WTC11 (cell line): ENCODE measurements around the gene TTL. TPM values are rescaled to one million over a fixed set of nuclear protein-coding genes. Genes with fewer than 3 reads are reported as not detected.

ENCODE experiments used
- ATAC-seq: fragments of 200-7000 bp; cut with Tn5 transposase; 2 replicates; pipeline ENCODE4 v1.10.0; 2021; ENCODE audit warnings: mild to moderate bottlenecking, moderate library complexity
- CTCF ChIA-PET: fragments of 300-600 bp; sonication (Branson Sonifier 250); formaldehyde crosslinking; loops from one replicate; lab custom pipeline; 2021; ENCODE audit warnings: antibody characterized with exemption; lab: Charles Lee
- POLR2A ChIA-PET: fragments of 350-600 bp; sonication (Branson Sonifier 250); formaldehyde crosslinking; loops from one replicate; lab custom pipeline; 2021; ENCODE audit warnings: antibody characterized with exemption; lab: Charles Lee
- DNase-seq: peaks from one replicate; pipeline ENCODE4 v3.0.0; 2021; ENCODE audit warnings: low spot score
- H3K27ac Mint-ChIP-seq: 2 replicates; pipeline ENCODE4 v1.8.0; 2021; ENCODE audit warnings: mixed read lengths
- H3K27me3 Mint-ChIP-seq: 2 replicates; pipeline ENCODE4 v1.8.0; 2021; ENCODE audit warnings: low read depth, mild to moderate bottlenecking, moderate library complexity, mixed read lengths
- H3K36me3 Mint-ChIP-seq: 2 replicates; pipeline ENCODE4 v1.8.0; 2021; ENCODE audit warnings: mixed read lengths
- H3K4me1 Mint-ChIP-seq: 2 replicates; pipeline ENCODE4 v1.8.0; 2022; ENCODE audit warnings: mixed read lengths
- H3K4me3 Mint-ChIP-seq: 2 replicates; pipeline ENCODE4 v1.8.0; 2021; ENCODE audit warnings: mild to moderate bottlenecking, moderate library complexity, mixed read lengths
- H3K9me3 Mint-ChIP-seq: 2 replicates; pipeline ENCODE4 v1.8.0; 2021; ENCODE audit warnings: mixed read lengths
- CREB1 ChIP-seq: sonication (generic); formaldehyde crosslinking; IDR thresholded peaks from 2 replicates; pipeline ENCODE4 v1.8.0; 2023; ENCODE audit warnings: mild to moderate bottlenecking, missing genetic modification reagents
- E2F5 ChIP-seq: sonication (generic); formaldehyde crosslinking; IDR thresholded peaks from 2 replicates; pipeline ENCODE4 v1.8.1; 2022; ENCODE audit warnings: mild to moderate bottlenecking, moderate library complexity, missing genetic modification reagents
- FOXJ3 ChIP-seq: sonication (generic); formaldehyde crosslinking; IDR thresholded peaks from 2 replicates; pipeline ENCODE4 v1.9.0; 2021; ENCODE audit warnings: missing genetic modification reagents, mild to moderate bottlenecking, borderline replicate concordance
- FOXK1 ChIP-seq: sonication (generic); formaldehyde crosslinking; IDR thresholded peaks from 2 replicates; pipeline ENCODE4 v1.8.0; 2022; ENCODE audit warnings: mild to moderate bottlenecking, moderate library complexity, missing genetic modification reagents
- PRDM15 ChIP-seq: sonication (generic); formaldehyde crosslinking; IDR thresholded peaks from 2 replicates; pipeline ENCODE4 v1.8.0; 2022; ENCODE audit warnings: missing genetic modification reagents
- SOX15 ChIP-seq: fragments of 250-450 bp; sonication (Bioruptor Pico); IDR thresholded peaks from 2 replicates; pipeline ENCODE4 v1.9.0; 2021; ENCODE audit warnings: mild to moderate bottlenecking
- SP1 ChIP-seq: sonication (generic); formaldehyde crosslinking; conservative IDR thresholded peaks from 2 replicates; pipeline ENCODE4 v1.8.1; 2022; ENCODE audit warnings: missing genetic modification reagents
- TCF7 ChIP-seq: sonication (generic); formaldehyde crosslinking; IDR thresholded peaks from 2 replicates; pipeline ENCODE4 v1.8.0; 2022; ENCODE audit warnings: mild to moderate bottlenecking, low read depth, missing genetic modification reagents, moderate library complexity
- TEAD4 ChIP-seq: sonication (generic); formaldehyde crosslinking; IDR thresholded peaks from 2 replicates; pipeline ENCODE4 v1.8.0; 2022; ENCODE audit warnings: mild to moderate bottlenecking, missing genetic modification reagents
- USF1 ChIP-seq: sonication (generic); formaldehyde crosslinking; IDR thresholded peaks from 2 replicates; pipeline ENCODE4 v1.8.0; 2022; ENCODE audit warnings: mild to moderate bottlenecking, missing genetic modification reagents
- ZBTB21 ChIP-seq: sonication (generic); formaldehyde crosslinking; IDR thresholded peaks from 2 replicates; pipeline ENCODE4 v1.8.1; 2023; ENCODE audit warnings: mild to moderate bottlenecking, missing genetic modification reagents, borderline replicate concordance
- ZMAT4 ChIP-seq: fragments of 250-450 bp; sonication (Bioruptor Pico); IDR thresholded peaks from 2 replicates; pipeline ENCODE4 v1.9.0; 2021; ENCODE audit warnings: mild to moderate bottlenecking
- ZNF121 ChIP-seq: sonication (generic); formaldehyde crosslinking; IDR thresholded peaks from 2 replicates; pipeline ENCODE4 v1.8.0; 2023; ENCODE audit warnings: missing genetic modification reagents
- ZNF138 ChIP-seq: sonication (generic); formaldehyde crosslinking; conservative IDR thresholded peaks from 2 replicates; pipeline ENCODE4 v1.8.1; 2022; ENCODE audit warnings: mild to moderate bottlenecking, moderate library complexity, missing genetic modification reagents
- ZNF219 ChIP-seq: sonication (generic); formaldehyde crosslinking; IDR thresholded peaks from 2 replicates; pipeline ENCODE4 v1.8.0; 2023; ENCODE audit warnings: missing genetic modification reagents, mild to moderate bottlenecking, borderline replicate concordance
- ZNF232 ChIP-seq: sonication (generic); formaldehyde crosslinking; IDR thresholded peaks from 2 replicates; pipeline ENCODE4 v1.8.0; 2022; ENCODE audit warnings: mild to moderate bottlenecking, missing genetic modification reagents
- ZNF263 ChIP-seq: sonication (generic); formaldehyde crosslinking; IDR thresholded peaks from 2 replicates; pipeline ENCODE4 v1.8.1; 2022; ENCODE audit warnings: low read depth, mild to moderate bottlenecking, moderate library complexity, missing genetic modification reagents
- ZNF416 ChIP-seq: fragments of 250-450 bp; sonication (Bioruptor Pico); IDR thresholded peaks from 2 replicates; pipeline ENCODE4 v1.9.0; 2021; ENCODE audit warnings: mild to moderate bottlenecking, inconsistent platforms
- total RNA-seq: library from RNA; stranded (reverse); gene quantifications from 3 replicates; pipeline ENCODE4 v1.2.3, GENCODE V29; 2021

TTL gene
- total RNA-seq, 1 experiment from 2014 or later, result 44.2 TPM

GRCh38 chr2:112572005-112572404, 90.0 kb downstream of the TTL start:
- Mint-ChIP-seq H3K27me3 (no peaks in the 10 kb centered on the region), H3K4me3 (no peak overlapping the region), H3K4me1 (no peaks in the 10 kb centered on the region), H3K36me3 (peaks cover 83% of the 10 kb centered on the region), H3K27ac (no peak overlapping the region), H3K9me3 (no peaks in the 10 kb centered on the region)
- ATAC-seq, result no peak
- ChIA-PET POLR2A (no interaction called here), CTCF (no interaction called here)
- no peak for TF ChIP-seq CREB1 (CRISPR knock-in tag)
- no peak for TF ChIP-seq FOXJ3 (CRISPR knock-in tag)
- no peak for TF ChIP-seq ZNF138
- no peak for TF ChIP-seq TEAD4
- TF ChIP-seq ZBTB21 (CRISPR knock-in tag), result no peak
- no peak for TF ChIP-seq PRDM15 (CRISPR knock-in tag)
- no peak for TF ChIP-seq SP1 (CRISPR knock-in tag)
- no peak for TF ChIP-seq ZMAT4 (CRISPR knock-in tag)
- TF ChIP-seq ZNF219 (CRISPR knock-in tag), result no peak
- no peak for TF ChIP-seq FOXK1 (CRISPR knock-in tag)
- DNase-seq, result no peak

GRCh38 chr2:112577756-112578155, 95.8 kb downstream of the TTL start:
- peak; percentile 57; the same call in 1 of the 2 replicates for ATAC-seq
- no peak overlapping the region for H3K27ac Mint-ChIP-seq
- DNase-seq, result no peak
- POLR2A ChIA-PET, result interaction anchor here (0.6 to 0.8 kb wide), 4 partner anchors 20 to 384 kb away, joined by 6 to 9 read pairs (median 8); no protein-coding TSS in a partner anchor
- TF ChIP-seq E2F5 (CRISPR knock-in tag), result no peak
- no peak for TF ChIP-seq ZNF232 (CRISPR knock-in tag)
- CTCF ChIA-PET, result interaction anchor here (0.6 to 0.8 kb wide), 5 partner anchors 30 to 494 kb away, joined by 3 to 6 read pairs (median 4); no protein-coding TSS in a partner anchor
- H3K27me3 Mint-ChIP-seq, result no peaks in the 10 kb centered on the region
- H3K9me3 Mint-ChIP-seq, result no peaks in the 10 kb centered on the region
- H3K36me3 Mint-ChIP-seq, result peaks cover 34% of the 10 kb centered on the region
- no peak overlapping the region for H3K4me3 Mint-ChIP-seq
- H3K4me1 Mint-ChIP-seq, result no peaks in the 10 kb centered on the region

- Mint-ChIP-seq H3K36me3 (peaks cover 23% of the 10 kb centered on the region), H3K4me3 (no peak overlapping the region), H3K9me3 (no peaks in the 10 kb centered on the region), H3K27ac (no peak overlapping the region), H3K27me3 (no peaks in the 10 kb centered on the region), H3K4me1 (peaks cover 5% of the 10 kb centered on the region)
- DNase-seq, result no peak
- CTCF ChIA-PET, result no interaction called here
- POLR2A ChIA-PET, result no interaction called here
- ATAC-seq, result no peak
- TF ChIP-seq TCF7, result no peak
- no peak for TF ChIP-seq ZNF416 (CRISPR knock-in tag)
- TF ChIP-seq SOX15, result no peak
- TF ChIP-seq SP1 (CRISPR knock-in tag), result no peak
- no peak for TF ChIP-seq ZNF263 (CRISPR knock-in tag)
These were observed 97.3 kb downstream of the TTL start for GRCh38 chr2:112579241-112579640.

GRCh38 chr2:112580084-112580483, 98.1 kb downstream of the TTL start:
- H3K27ac Mint-ChIP-seq, result no peak overlapping the region
- POLR2A ChIA-PET, result no interaction called here
- 0 out of 2 replicates have a peak, but pooled peaks have one; percentile 13 for TF ChIP-seq ZNF121
- no peak for TF ChIP-seq USF1 (CRISPR knock-in tag)
- TF ChIP-seq, all 79 proteins: peak for 1
- no peaks in the 10 kb centered on the region for H3K9me3 Mint-ChIP-seq
- no peaks in the 10 kb centered on the region for H3K27me3 Mint-ChIP-seq
- CTCF ChIA-PET, result interaction anchor here (1.3 kb wide), 1 partner anchor 65 kb away, joined by 4 read pairs; no protein-coding TSS in a partner anchor
- DNase-seq (no peak), ATAC-seq (no peak)
- peaks cover 8% of the 10 kb centered on the region for H3K4me1 Mint-ChIP-seq
- peaks cover 16% of the 10 kb centered on the region for H3K36me3 Mint-ChIP-seq
- no peak overlapping the region for H3K4me3 Mint-ChIP-seq
